NCI-H82 (cell line): ENCODE results near the gene CARS2.
"Not testable (repeated sequence)": the region's sequence is repeated elsewhere in the genome, so short reads cannot be mapped to it uniquely, and the experiment has no call there.

Experiments used
- DNase-seq: peaks from one replicate; lab custom pipeline; 2025; lab: John Stamatoyannopoulos, UW

The CARS2 gene

DNA sequence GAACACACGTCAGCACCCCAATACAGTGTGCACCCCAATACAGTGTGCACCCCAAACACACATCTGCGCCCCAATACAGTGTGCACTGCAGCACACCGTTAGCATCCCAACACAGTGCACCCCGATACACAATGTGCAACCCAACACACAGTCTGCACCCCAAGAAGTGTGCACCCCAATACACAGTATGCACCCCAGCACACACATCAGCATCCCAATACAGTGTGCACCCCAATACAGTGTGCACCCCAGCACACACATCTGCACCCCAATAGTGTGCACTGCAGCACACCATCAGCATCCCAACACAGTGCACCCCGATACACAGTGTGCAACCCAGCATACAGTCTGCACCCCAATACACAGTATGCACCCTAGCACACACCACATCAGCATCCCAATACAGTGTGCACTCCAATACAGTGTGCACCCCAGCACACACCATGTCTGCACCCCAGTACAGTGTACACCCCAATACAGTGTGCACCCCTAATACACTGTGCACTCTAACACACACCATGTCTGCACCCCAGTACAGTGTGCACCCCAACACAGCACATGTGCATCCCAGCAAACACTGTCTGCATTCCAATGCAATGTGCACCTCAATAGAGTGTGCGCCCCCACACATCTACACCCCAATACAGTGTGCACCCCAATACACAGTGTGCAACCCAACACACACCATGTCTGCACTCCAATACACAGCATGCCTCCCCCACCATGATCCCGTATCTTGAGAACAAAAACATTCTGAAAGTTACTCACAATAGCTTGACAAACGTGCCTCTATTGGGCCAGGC is 855 bp upstream of the CARS2 start:
- peak; percentile 44 for DNase-seq

GRCh38 chr13:110705356-110705825 is 525 bp downstream of the CARS2 start:
- no peak for DNase-seq

DNA sequence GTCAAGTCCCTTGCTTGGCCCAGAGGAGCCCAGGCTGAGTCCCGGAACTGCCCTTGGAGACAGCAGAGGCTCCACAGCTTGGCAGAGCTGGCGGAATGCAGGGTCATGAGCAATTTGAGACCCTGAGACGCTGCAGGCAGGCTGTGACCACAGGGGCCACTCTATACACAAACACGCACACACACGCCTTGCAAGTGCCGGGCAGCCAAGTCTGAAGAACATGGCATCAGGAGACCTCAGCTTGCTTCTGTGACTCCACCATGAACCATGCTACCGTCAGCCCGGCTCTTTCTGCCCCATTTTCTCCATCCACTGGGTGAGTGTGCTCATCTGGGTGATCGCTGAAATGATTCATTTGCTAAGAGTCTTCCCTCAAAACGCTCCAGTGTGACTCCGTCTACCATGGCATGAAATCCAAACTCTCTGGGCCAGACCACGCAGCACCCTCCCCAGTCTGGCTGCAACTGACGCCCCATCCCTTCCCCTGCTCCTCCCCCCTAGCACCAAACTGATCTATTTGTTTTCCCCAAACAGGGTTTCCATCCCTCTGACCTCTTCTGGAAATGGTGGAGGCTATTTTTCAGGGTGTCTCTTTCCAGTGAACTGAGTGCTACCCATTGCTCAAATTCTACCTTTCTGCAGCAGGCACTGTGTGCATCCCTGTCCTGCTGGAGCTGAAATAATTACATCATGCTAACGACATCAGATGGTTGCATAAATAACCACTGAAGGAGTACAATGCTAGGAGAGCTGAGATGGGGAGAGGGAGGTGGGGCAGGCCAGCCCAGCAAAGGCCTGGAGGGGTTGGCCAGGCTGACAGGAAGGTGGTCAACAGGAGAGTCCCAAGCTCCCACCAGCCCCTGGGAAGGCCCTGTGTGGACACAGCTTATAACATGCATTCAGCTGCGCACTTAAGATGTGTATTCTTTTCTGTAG is 3.1 kb downstream of the CARS2 start:
- no peak for DNase-seq

- DNase-seq: no peak
Measured at GRCh38 chr13:110702089-110702488, 3.8 kb downstream of the CARS2 start.

GRCh38 chr13:110701061-110701460 is 4.9 kb downstream of the CARS2 start:
- DNase-seq: not testable (repeated sequence)

- DNase-seq: no peak
Measured at GRCh38 chr13:110700641-110701040, 5.3 kb downstream of the CARS2 start.

GRCh38 chr13:110700186-110700585 is 5.7 kb downstream of the CARS2 start:
- no peak for DNase-seq

DNA sequence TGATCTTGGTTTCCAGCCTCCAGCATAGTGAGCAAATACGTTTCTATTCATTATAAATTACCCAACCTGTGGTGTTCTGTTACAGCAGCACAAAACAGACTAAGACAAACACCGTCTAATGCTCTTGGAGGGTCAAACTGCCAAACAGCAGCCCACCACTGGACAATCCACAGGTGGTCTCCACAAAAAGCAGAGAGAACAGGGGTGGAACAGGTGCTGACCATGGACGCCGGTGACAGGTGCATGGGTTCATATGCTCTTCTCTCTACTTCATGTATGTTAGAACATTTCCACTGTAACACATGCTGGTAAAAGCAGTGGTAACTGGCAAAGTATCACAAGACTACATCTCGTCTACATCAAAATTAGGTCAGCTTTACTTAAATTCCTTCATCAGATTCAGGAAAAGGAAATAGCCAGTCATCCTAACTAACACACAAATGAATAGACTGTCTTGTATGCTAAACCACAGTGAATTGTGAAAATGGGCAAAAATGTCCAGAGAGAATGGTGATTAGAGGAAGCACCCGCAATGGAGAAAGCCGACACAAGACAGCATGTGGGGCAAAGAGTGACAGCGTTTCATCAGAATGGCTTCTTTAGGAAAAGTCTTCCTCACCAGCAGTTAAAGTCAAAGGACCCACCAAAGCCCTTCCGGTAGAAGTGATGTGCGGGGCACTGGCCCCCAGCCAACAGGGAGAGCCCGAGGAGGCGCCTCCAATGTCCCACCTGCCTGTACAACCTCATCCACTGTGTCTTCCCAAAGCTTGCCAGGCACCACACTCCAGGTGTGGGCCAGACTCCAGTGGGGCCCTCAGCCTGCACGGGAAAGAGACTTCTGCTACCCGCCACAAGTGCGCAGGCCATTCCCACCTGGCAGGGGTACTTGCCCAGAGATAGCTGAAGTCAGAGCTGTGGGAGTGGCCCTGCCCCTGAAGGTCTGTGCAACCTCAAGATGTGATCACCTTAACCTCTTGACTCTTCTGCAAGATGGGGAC is 6.5 kb downstream of the CARS2 start:
- DNase-seq: no peak

DNA sequence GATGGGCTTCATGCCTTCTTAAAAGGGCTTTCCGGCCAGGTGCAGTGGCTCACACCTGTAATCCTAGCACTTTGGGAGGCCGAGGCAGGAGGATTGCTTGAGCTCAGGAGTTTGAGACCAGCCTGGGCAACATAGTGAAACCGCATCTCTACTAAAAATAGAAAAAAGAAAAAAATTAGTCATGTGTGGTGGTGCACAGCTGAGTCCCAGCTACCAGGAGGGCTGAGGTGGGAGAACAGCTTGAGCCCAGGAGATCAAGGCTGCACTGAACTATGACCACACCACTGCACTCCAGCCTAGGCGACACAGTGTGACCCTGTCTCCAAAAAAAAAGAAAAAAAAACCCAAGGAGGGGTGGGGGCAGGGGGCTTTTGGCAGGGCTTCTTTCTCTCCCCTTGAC is 7.2 kb downstream of the CARS2 start:
- no peak for DNase-seq

- no peak for DNase-seq
Measured at GRCh38 chr13:110697842-110698241, 8.1 kb downstream of the CARS2 start.

- no peak for DNase-seq
Measured at GRCh38 chr13:110696776-110697175, 9.1 kb downstream of the CARS2 start.

GRCh38 chr13:110695774-110696173 is 10.1 kb downstream of the CARS2 start:
- DNase-seq: not testable (repeated sequence)

- DNase-seq: no peak
Measured at GRCh38 chr13:110690516-110690915, 15.4 kb downstream of the CARS2 start.

GRCh38 chr13:110689711-110690110 is 16.2 kb downstream of the CARS2 start:
- DNase-seq: no peak

DNA sequence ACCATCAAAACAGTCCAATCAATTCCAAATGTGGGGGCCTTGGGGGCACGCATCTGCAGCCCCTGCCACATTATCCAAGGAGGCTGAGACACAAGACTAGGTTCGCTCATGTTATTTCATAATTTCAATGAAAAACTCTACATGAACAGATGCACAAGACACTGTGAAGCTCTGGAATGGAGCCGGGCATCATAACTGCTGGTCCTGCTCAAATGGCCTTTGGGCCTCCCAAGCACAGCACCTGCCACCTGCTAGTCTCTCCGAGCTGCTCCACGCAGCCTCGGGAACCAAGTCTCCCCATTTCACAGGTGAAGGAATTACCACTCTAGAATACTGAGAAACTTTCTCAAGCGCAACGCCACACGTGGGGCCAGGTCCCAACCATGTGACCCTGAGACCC is 16.9 kb downstream of the CARS2 start:
- no peak for DNase-seq

GRCh38 chr13:110687736-110688135 is 18.2 kb downstream of the CARS2 start:
- no peak for DNase-seq

DNA sequence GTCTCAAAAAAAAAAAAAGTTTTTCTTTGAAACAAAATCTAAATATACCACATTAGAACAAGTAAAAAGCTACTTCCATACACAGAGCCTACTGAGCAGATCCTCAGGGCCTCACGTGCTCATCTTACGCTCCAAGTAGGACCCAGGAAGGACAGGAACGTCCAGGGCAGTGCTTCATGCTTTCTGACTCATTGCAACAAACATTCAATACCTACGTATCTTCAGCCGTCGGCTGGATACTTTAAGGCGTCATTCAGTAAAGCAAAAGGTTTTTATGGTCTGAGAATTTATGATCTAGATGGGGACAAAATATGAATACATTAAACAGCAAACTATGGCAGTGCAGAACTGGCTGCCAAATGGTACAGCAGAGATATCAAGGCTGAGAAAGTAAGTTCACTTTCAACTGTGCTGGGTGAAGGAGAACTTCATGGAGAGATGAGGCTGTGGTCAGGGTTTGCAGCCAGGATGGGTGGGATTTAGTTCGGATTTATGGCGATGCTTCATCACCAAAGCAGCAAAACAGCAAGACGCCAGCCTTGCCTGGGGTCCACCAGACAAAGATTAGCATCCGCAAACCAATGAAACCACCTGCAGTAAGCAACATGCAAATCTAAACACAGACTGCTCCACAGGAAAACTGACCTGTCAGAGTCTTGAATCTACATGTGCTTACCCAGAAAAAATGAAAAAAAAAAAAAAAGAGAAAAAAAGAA is 20.5 kb downstream of the CARS2 start:
- DNase-seq: no peak

GRCh38 chr13:110684388-110685056 is 21.4 kb downstream of the CARS2 start:
- no peak for DNase-seq

DNA sequence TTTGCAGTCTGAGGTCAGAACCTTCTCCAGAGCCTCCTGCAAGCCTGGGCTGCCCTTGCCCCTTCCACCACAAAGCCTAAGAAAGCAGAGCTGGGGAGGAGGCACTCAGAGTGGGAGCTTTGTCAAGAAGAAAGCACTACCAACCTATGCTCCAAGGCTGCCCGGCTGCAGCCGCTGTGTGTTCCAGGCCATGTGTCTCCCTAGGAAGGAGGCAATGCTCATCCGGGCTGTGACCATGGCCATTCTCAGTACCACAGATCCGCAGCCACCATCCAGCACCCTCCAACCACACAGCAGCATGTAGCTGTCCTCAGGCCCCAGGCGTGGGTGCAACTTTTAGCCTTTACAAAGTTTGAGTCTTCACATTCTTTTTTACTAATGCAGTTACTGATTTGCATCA is 22.0 kb downstream of the CARS2 start:
- no peak for DNase-seq

DNA sequence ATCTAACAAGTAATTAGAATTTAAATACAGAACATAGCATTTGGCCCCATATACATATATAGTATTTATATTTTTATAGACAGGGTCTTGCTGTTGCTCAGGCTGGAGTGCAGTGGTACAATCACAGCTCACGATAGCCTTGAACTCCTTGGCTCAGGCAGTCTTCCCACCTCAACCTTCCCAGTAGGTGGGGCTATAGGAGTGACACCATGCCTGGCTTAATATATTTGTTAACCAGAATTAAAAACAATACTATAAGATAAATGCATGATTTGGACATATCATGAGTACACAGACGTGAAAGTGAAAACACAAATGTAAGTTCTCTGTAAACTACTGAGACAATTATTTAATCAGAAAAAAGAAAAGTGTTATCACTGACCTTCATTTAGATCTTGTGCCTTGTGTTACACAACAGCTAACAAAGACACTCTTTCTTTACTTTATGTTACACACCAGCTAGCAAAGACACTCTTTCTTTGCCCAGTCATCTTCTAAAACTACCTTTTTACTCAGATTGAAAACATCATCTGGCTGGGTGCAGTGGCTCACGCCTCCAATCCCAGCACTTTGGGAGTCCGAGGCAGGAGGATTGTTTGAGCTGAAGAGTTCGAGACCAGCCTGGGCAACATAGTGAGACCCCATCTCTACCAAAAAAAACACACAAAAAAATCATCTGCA is 22.6 kb downstream of the CARS2 start:
- peak; percentile 10 for DNase-seq
